K562 (cell line): ENCODE data around the gene UBA3.

Experiments used
- CTCF ChIP-seq, 3 experiments: IDR thresholded peaks in 2 of 3; conservative IDR thresholded peaks in 1 of 3; 2 replicates each; pipeline ENCODE4 v1.5.1; 2011 to 2012; ENCODE audit warnings: low read length in 3 of 3, mild to moderate bottlenecking in 3 of 3, control low read depth in 2 of 3, improper control_type of control experiment in 1 of 3, inconsistent platforms in 1 of 3, low read depth in 1 of 3, mixed read lengths in 1 of 3, moderate library complexity in 1 of 3; ENCODE audit not compliant: insufficient read depth in 2 of 3
- EP300 ChIP-seq: IDR thresholded peaks from 2 replicates; pipeline ENCODE4 v1.6.1; 2012; ENCODE audit warnings: low read length, improper control_type of control experiment
- GTF2F1 ChIP-seq: IDR thresholded peaks from 2 replicates; pipeline ENCODE4 v1.6.1; 2011; ENCODE audit warnings: low read depth, low read length, improper control_type of control experiment
- MAFK ChIP-seq: IDR thresholded peaks from 2 replicates; pipeline ENCODE4 v1.6.1; 2011; ENCODE audit warnings: low read length, improper control_type of control experiment
- PCBP1 ChIP-seq: fragments of 200-400 bp; formaldehyde crosslinking; IDR thresholded peaks from 2 replicates; pipeline ENCODE4 v1.6.1; 2018; ENCODE audit warnings: mild to moderate bottlenecking, low read depth, low read length; ENCODE audit not compliant: poor library complexity, severe bottlenecking
- PCBP2 ChIP-seq: fragments of 200-400 bp; formaldehyde crosslinking; IDR thresholded peaks from 2 replicates; pipeline ENCODE4 v1.6.1; 2018; ENCODE audit warnings: low read length, low read depth, mild to moderate bottlenecking, moderate library complexity; ENCODE audit not compliant: poor library complexity, severe bottlenecking
- POLR2A ChIP-seq: fragments of 450-650 bp; conservative IDR thresholded peaks from 2 replicates; pipeline ENCODE4 v1.6.1; 2016
- POLR2AphosphoS5 ChIP-seq: IDR thresholded peaks from 2 replicates; pipeline ENCODE4 v1.6.1; 2011; ENCODE audit warnings: mild to moderate bottlenecking, low read depth, low read length, moderate library complexity; ENCODE audit not compliant: control insufficient read depth, insufficient read depth
- RAD21 ChIP-seq, 2 experiments: fragments of 250-450 bp in 1 of 2; fragments of 450-650 bp in 1 of 2; sonication (Bioruptor Pico) in 1 of 2; formaldehyde crosslinking in 1 of 2; IDR thresholded peaks in 1 of 2; conservative IDR thresholded peaks in 1 of 2; 2 replicates each; pipeline versions ENCODE4 v1.4.0 to v1.8.0; 2020 to 2022; ENCODE audit warnings: mild to moderate bottlenecking in 2 of 2, moderate library complexity in 1 of 2
- SMAD3 ChIP-seq: fragments of 450-650 bp; formaldehyde crosslinking; conservative IDR thresholded peaks from 2 replicates; pipeline ENCODE4 v1.4.0; 2020; ENCODE audit warnings: mild to moderate bottlenecking
- SOX6 ChIP-seq: fragments of 450-650 bp; IDR thresholded peaks from 2 replicates; pipeline ENCODE4 v1.6.1; 2014; ENCODE audit warnings: mild to moderate bottlenecking
- SREBF2 ChIP-seq: sonication (generic); formaldehyde crosslinking; IDR thresholded peaks from 2 replicates; pipeline ENCODE4 v1.4.0; 2020; ENCODE audit warnings: mild to moderate bottlenecking, missing genetic modification reagents
- USF1 ChIP-seq: sonication (generic); formaldehyde crosslinking; IDR thresholded peaks from 2 replicates; pipeline ENCODE4 v1.9.0; 2022; ENCODE audit warnings: mild to moderate bottlenecking, missing genetic modification reagents
- USF2 ChIP-seq: sonication (generic); formaldehyde crosslinking; IDR thresholded peaks from 2 replicates; pipeline ENCODE4 v1.5.0; 2020; ENCODE audit warnings: missing genetic modification reagents

- TF ChIP-seq RAD21 (CRISPR knock-in tag; conservative IDR thresholded peaks at IDR 0.05 in 1 of 2, IDR thresholded peaks at IDR 0.05 in 1 of 2) (no peak), SREBF2 (CRISPR knock-in tag) (no peak), SMAD3 (no peak), EP300 (no peak), PCBP1 (no peak), CTCF (IDR thresholded peaks at IDR 0.05 in 2 of 3, conservative IDR thresholded peaks at IDR 0.05 in 1 of 3; ENCODE audit: insufficient read depth in 2 of 3, low read depth in 1 of 3, low read length in 3 of 3) (no peak), POLR2A (no peak), SOX6 (no peak), MAFK (no peak), PCBP2 (no peak), USF2 (CRISPR knock-in tag) (no peak), POLR2AphosphoS5 (no peak), GTF2F1 (no peak), USF1 (CRISPR knock-in tag) (no peak)
Observed at GRCh38 chr3:69005071-69005790, 74.9 kb downstream of the UBA3 start.
